ENCODE data around the gene PITX2. TPM values are rescaled to one million over a fixed set of nuclear protein-coding genes. Genes with fewer than 3 reads are reported as not detected.

The PITX2 gene
- total and polyA plus RNA-seq, 2 of the 8 experiments (the other 6 are each of a cell fraction or from before 2014, with no cell fraction given), result 0.09 to 0.67 TPM

DNA sequence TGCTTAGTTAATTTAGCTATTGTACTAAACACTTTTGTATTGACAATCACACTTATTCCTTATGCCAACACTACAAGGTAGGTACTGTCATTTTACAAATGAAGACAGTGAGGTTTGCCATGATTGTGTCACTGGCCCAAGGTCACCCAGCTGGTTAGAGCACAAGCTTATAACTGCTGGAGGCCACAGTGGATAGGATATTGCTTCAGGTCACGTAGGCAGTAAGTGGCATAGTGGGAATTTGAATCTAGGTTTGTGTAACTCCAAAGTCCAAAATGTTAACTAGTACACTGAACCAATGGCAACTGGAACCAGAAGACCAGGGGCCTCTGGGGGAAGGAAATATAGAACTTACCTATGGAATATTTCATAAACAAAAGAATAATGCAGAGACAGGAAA, 21.1 kb upstream of the PITX2 start:
- H3K4me2 ChIP-seq (ENCODE audit: insufficient read depth in 1 of 2, low read depth in 2 of 2, low read length in 2 of 2), result peak overlapping the region in 1 of 2 experiments; percentile 66; a peak in 1 of 4 replicates
- H3K27me3 ChIP-seq (replicated peaks in 1 of 4; ENCODE audit: control insufficient read depth in 3 of 4, extremely low read depth in 1 of 4, insufficient read depth in 3 of 4, low read length in 3 of 4), result peaks cover 17 to 40% (median 36%) of the 10 kb centered on the region in 4 experiments
- no peaks in the 10 kb centered on the region; the same call in 1 of the 2 replicates for H3K79me1 ChIP-seq (ENCODE audit: low read depth, low read length)
- H2BK12ac ChIP-seq (ENCODE audit: low read depth, low read length), result peak overlapping the region; percentile 29; the same call in 1 of the 2 replicates
- no peak overlapping the region for H4K8ac ChIP-seq (ENCODE audit: extremely low read depth, insufficient read depth, low read length)
- H2BK15ac ChIP-seq (ENCODE audit: low read length), result no peak overlapping the region
- H3K4me1 ChIP-seq (replicated peaks in 1 of 4; ENCODE audit: control insufficient read depth in 3 of 4, insufficient read depth in 4 of 4, low read length in 3 of 4), result peaks cover 12 to 24% (median 17%) of the 10 kb centered on the region in 4 experiments
- no peak overlapping the region for H3K14ac ChIP-seq (ENCODE audit: insufficient read length)
- H2AFZ ChIP-seq (ENCODE audit: low read length), result no peak overlapping the region
- H4K20me1 ChIP-seq (replicated peaks in 1 of 2; ENCODE audit: control insufficient read depth in 1 of 2, insufficient read depth in 2 of 2, low read length in 2 of 2), result peaks cover 0 to 3% of the 10 kb centered on the region in 2 experiments
- ChIA-PET POLR2A (ENCODE audit: partially characterized antibody) (interaction anchor here (1.0 kb wide), 1 partner anchor 10 kb away, joined by 7 read pairs; no protein-coding TSS in a partner anchor), CTCF (ENCODE audit: partially characterized antibody) (interaction anchor here (0.6 to 2.0 kb wide), 3 partner anchors 14 to 930 kb away, joined by 3 to 8 read pairs (median 5); no protein-coding TSS in a partner anchor)
- WGBS, 2 experiments (ENCODE audit: extremely low coverage in 1 of 2, insufficient coverage in 1 of 2, insufficient read length in 1 of 2, insufficient replicate concordance in 2 of 2, low coverage in 1 of 2, low lambda C conversion rate in 2 of 2, missing lambda C conversion rate in 1 of 2), result 85% methylated on average over 1 of the region's 1 CpG; no CpG with 5 or more reads in 1 of the 2 experiments
- H3K4me3 ChIP-seq (ENCODE audit: extremely low read depth in 1 of 4, insufficient read depth in 2 of 4, low read depth in 3 of 4, low read length in 4 of 4), result no peak overlapping the region
- H3K9ac ChIP-seq (replicated peaks in 1 of 4; ENCODE audit: extremely low read depth in 1 of 4, low read depth in 3 of 4, low read length in 3 of 4), result no peak overlapping the region
- H3K79me2 ChIP-seq (ENCODE audit: control insufficient read depth in 1 of 2, insufficient read depth in 2 of 2, low read length in 2 of 2), result no peaks in the 10 kb centered on the region
- H4K5ac ChIP-seq (ENCODE audit: insufficient read length, low read depth, low read length), result no peak overlapping the region
- H2BK120ac ChIP-seq (replicated peaks; ENCODE audit: low read depth, low read length), result no peak overlapping the region
- H2AK5ac ChIP-seq (ENCODE audit: low read depth, low read length), result no peak overlapping the region
- H3K18ac ChIP-seq (ENCODE audit: extremely low read depth, low read length), result no peak overlapping the region
- H4K91ac ChIP-seq (replicated peaks; ENCODE audit: insufficient read length, low read length), result no peak overlapping the region
- H3K56ac ChIP-seq (replicated peaks; ENCODE audit: insufficient read length, low read depth, low read length), result no peak overlapping the region
- no peaks in the 10 kb centered on the region for H3K36me3 ChIP-seq (ENCODE audit: control insufficient read depth in 2 of 4, insufficient read depth in 4 of 4, low read length in 3 of 4)
- no peak overlapping the region for H2BK20ac ChIP-seq (ENCODE audit: low read length)
- no peak for DNase-seq (ENCODE audit: low read depth in 1 of 2, low spot score in 2 of 2)
- FAIRE-seq, result no peak
- H2BK5ac ChIP-seq (ENCODE audit: low read depth, low read length), result no peak overlapping the region
- peaks cover 2% of the 10 kb centered on the region; the same call in 1 of the 2 replicates for H3K23me2 ChIP-seq (ENCODE audit: low read depth, low read length)
- no peak overlapping the region for H3K4ac ChIP-seq (replicated peaks; ENCODE audit: insufficient read length, low read depth, low read length)
- no peaks in the 10 kb centered on the region for H3K9me3 ChIP-seq (ENCODE audit: insufficient read depth in 2 of 2, low read depth in 1 of 2, low read length in 1 of 2)
- no peak overlapping the region for H3K23ac ChIP-seq (ENCODE audit: insufficient read length)
- H3K27ac ChIP-seq (ENCODE audit: low read depth, low read length), result no peak overlapping the region
- TF ChIP-seq, protein P1, sequence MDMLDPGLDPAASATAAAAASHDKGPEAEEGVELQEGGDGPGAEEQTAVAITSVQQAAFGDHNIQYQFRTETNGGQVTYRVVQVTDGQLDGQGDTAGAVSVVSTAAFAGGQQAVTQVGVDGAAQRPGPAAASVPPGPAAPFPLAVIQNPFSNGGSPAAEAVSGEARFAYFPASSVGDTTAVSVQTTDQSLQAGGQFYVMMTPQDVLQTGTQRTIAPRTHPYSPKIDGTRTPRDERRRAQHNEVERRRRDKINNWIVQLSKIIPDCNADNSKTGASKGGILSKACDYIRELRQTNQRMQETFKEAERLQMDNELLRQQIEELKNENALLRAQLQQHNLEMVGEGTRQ (IDR thresholded peaks at IDR 0.05; ENCODE audit: low read length), result no peak
- TF ChIP-seq SRF (IDR thresholded peaks at IDR 0.05; ENCODE audit: low read depth, low read length) (no peak), TAF7 (optimal IDR thresholded peaks at IDR 0.05; ENCODE audit: borderline replicate concordance, low read depth, low read length) (no peak), EP300 (IDR thresholded peaks at IDR 0.05; ENCODE audit: borderline replicate concordance in 1 of 2, low read depth in 2 of 2, low read length in 2 of 2) (no peak), BRCA1 (IDR thresholded peaks at IDR 0.05; ENCODE audit: low read depth, low read length) (no peak), CHD1 (IDR thresholded peaks at IDR 0.05; ENCODE audit: low read depth, low read length) (no peak), CTBP2 (IDR thresholded peaks at IDR 0.05; ENCODE audit: borderline replicate concordance, insufficient read depth, insufficient read length, low read length) (no peak), TEAD4 (IDR thresholded peaks at IDR 0.05; ENCODE audit: low read depth, low read length) (no peak), EZH2 (IDR thresholded peaks at IDR 0.05; ENCODE audit: low read depth, low read length, severe bottlenecking) (no peak)
